Right lobe of liver (tissue), 6 donors: Measurements from ENCODE around the gene ARHGEF10L. TPM values are rescaled to one million over a fixed set of nuclear protein-coding genes. Genes with fewer than 3 reads are reported as not detected.
"Not testable (repeated sequence)": the region's sequence is repeated elsewhere in the genome, so short reads cannot be mapped to it uniquely, and the experiment has no call there.

Experiments used
- ATAC-seq, 4 donors: fragments of 200-7000 bp; cut with Tn5 transposase; one replicate each; pipeline ENCODE4 v1.9.1; 2020; ENCODE audit warnings: mild to moderate bottlenecking in 4 of 4, moderate library complexity in 4 of 4
- DNase-seq, 3 donors: peaks; one replicate each; pipeline ENCODE4 v3.0.0-alpha.2; 2020
- H3K27ac ChIP-seq, 3 donors: fragments of 200-600 bp; one replicate each; pipeline ENCODE4 v1.8.0; 2022
- H3K27me3 ChIP-seq, 2 donors: fragments of 200-600 bp; one replicate each; pipeline ENCODE4 v1.8.0; 2022
- H3K36me3 ChIP-seq, 4 donors: fragments of 200-600 bp; sonication (generic) in 1 of 4; one replicate each; pipeline versions ENCODE4 v1.5.1 to v1.8.0; 2017 to 2022; ENCODE audit warnings: control low read depth in 1 of 4
- H3K4me1 ChIP-seq, 4 donors: fragments of 200-600 bp; sonication (generic) in 1 of 4; one replicate each; pipeline versions ENCODE4 v1.5.1 to v1.8.0; 2017 to 2022; ENCODE audit warnings: control low read depth in 1 of 4
- H3K4me3 ChIP-seq, 3 donors: fragments of 200-600 bp; one replicate each; pipeline ENCODE4 v1.8.0; 2022
- H3K9me3 ChIP-seq, 4 donors: fragments of 200-600 bp; sonication (generic) in 1 of 4; one replicate each; pipeline versions ENCODE4 v1.5.1 to v1.8.0; 2017 to 2022; ENCODE audit warnings: control low read depth in 1 of 4
- POLR2A ChIP-seq: fragments of 450-650 bp; IDR thresholded peaks from one replicate; pipeline ENCODE4 v1.6.1; 2017; ENCODE audit warnings: antibody characterized with exemption, mild to moderate bottlenecking
- WGBS: methylation state at CpG from one replicate; pipeline ENCODE4 v1.1.6; 2018; ENCODE audit warnings: low coverage, low lambda C conversion rate; ENCODE audit not compliant: insufficient coverage; ENCODE audit errors: missing lambda C conversion rate; 5-methylcytosine and 5-hydroxymethylcytosine counted together
- intact Hi-C, 2 donors: fragments of 100-400 bp; cut with DNase I; formaldehyde crosslinking; loops; one replicate each; pipeline versions ENCODE4 v1.11.2 to v1.14.1; 2022
- long read RNA-seq: library from polyadenylated mRNA; unstranded; transcript quantifications from one replicate; pipeline ENCODE4 v2.0.0, GENCODE V29; 2019
- total RNA-seq, 6 experiments: library from RNA; depleted of rRNA in 2 of 6; stranded (reverse); fragments of >200 nt in 2 of 6; fragmentation: NEBNext Ultra II Directional in 3 of 6; extraction: Animal tissue kit (Norgen Biotek cat#: 25700) in 3 of 6; gene quantifications; one replicate each; pipeline versions ENCODE4 v1.1.0 to v1.2.4, GENCODE V29; 2016 to 2023
- TF ChIP-seq, protein P1 (sequence below), 4 donors: fragments of 200-600 bp in 3 of 4; fragments of 450-650 bp in 1 of 4; IDR thresholded peaks; one replicate each; pipeline versions ENCODE4 v1.5.1 to v1.8.0; 2016 to 2022; ENCODE audit warnings: antibody characterized with exemption in 4 of 4, mild to moderate bottlenecking in 2 of 4
- donor health status: DM: no; HTN: yes; CAD: no.
- donor health status: DM: no; HTN: no; CAD: no.
- donor health status: DM: no; HTN: no; CAD: no.
- donor health status: DM: no; HTN: yes; CAD: no.
- donor health status: DM: no; HTN: yes; CAD: no.

Gene ARHGEF10L
- total RNA-seq: 100 to 1,000 TPM in 2 of 6 experiments, 10 to 100 TPM in 4; 59.7 to 124 (median 87.4) TPM
- long read RNA-seq, partial matches to known transcripts: 6 of 12 reads
- long read RNA-seq, other reads (novel, unspliced or antisense): 5 of 12 reads

- H3K4me1 ChIP-seq: peaks cover 0 to 19% (median 0%) of the 10 kb centered on the region in 4 donors
- no peak for DNase-seq
- no peaks in the 10 kb centered on the region for H3K9me3 ChIP-seq
- H3K36me3 ChIP-seq: no peaks in the 10 kb centered on the region
- WGBS: no CpG with 5 or more reads among the region's 108 CpGs
- peak; percentile 24 to 53 (median 51) for ATAC-seq
- no peaks in the 10 kb centered on the region for H3K27me3 ChIP-seq
- intact Hi-C loops: no loop called here
- TF ChIP-seq, protein P1, sequence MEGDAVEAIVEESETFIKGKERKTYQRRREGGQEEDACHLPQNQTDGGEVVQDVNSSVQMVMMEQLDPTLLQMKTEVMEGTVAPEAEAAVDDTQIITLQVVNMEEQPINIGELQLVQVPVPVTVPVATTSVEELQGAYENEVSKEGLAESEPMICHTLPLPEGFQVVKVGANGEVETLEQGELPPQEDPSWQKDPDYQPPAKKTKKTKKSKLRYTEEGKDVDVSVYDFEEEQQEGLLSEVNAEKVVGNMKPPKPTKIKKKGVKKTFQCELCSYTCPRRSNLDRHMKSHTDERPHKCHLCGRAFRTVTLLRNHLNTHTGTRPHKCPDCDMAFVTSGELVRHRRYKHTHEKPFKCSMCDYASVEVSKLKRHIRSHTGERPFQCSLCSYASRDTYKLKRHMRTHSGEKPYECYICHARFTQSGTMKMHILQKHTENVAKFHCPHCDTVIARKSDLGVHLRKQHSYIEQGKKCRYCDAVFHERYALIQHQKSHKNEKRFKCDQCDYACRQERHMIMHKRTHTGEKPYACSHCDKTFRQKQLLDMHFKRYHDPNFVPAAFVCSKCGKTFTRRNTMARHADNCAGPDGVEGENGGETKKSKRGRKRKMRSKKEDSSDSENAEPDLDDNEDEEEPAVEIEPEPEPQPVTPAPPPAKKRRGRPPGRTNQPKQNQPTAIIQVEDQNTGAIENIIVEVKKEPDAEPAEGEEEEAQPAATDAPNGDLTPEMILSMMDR (IDR thresholded peaks at IDR 0.05): no peak
- TF ChIP-seq POLR2A: no peak
- peak within 1 kb of the TSS; percentile 66 to 80 (median 77) for H3K4me3 ChIP-seq
- H3K27ac ChIP-seq: peak within 1 kb of the TSS; percentile 76 to 84 (median 77)
Observed at GRCh38 chr1:17539477-17540254, at the start of gene ARHGEF10L. Gene ARHGEF10L (plus strand): TSS chr1:17539698. CDS start chr1:17580596, 40,898 bp downstream.

DNA sequence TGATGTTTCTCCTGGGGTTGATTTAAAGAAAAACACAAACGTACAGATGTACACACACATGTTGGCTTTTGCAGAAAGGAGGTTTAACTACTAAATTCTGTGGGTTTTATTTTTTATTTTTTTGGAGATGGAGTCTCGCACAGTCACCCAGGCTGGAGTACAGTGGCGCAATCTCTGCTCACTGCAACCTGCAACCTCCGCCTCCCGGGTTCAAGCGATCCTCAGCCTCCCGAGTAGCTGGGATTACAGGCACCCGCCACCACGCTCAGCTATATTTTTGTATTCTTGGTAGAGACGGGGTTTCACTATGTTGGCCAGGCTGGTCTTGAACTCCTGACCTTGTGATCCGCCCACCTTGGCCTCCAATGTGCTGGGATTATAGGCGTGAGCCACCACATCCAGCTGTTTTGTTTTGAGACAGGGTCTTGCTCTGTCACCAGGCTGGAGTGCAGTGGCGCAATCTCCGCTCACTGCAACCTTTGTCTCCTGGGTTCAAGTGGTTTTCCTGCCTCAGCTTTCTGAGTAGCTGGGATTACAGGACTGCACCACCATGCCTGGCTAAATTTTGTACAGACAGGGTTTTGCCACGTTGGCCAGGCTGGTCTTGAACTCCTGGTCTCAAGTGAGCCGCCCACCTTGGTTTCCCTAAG lies 49.6 kb upstream of the ARHGEF10L start:
- peak; percentile 10 to 64 (median 46) for ATAC-seq
- WGBS: 48% methylated on average over 13 of the region's 16 CpGs
- intact Hi-C loops, H3K4me3 ChIP-seq, H3K9me3 ChIP-seq, H3K27me3 ChIP-seq, H3K36me3 ChIP-seq, DNase-seq: not testable (repeated sequence)
- Histone ChIP-seq H3K4me1 (peaks cover 0 to 14% (median 0%) of the 10 kb centered on the region in 4 donors), H3K27ac (peak overlapping the region; percentile 13 to 80 (median 76))

- Histone ChIP-seq H3K4me1 (peaks cover 0 to 14% (median 0%) of the 10 kb centered on the region in 4 donors), H3K27ac (peak overlapping the region in 1 of 3 donors; percentile 80)
- H3K9me3 ChIP-seq, H3K27me3 ChIP-seq, H3K36me3 ChIP-seq, H3K4me3 ChIP-seq, intact Hi-C loops, ATAC-seq, DNase-seq: not testable (repeated sequence)
- 77% methylated on average over 6 of the region's 6 CpGs for WGBS
Observed at GRCh38 chr1:17490667-17491066, 48.8 kb upstream of the ARHGEF10L start.

- Histone ChIP-seq H3K4me1 (peaks cover 0 to 8% (median 0%) of the 10 kb centered on the region in 4 donors), H3K27ac (no peak overlapping the region), H3K36me3 (no peaks in the 10 kb centered on the region), H3K9me3 (no peaks in the 10 kb centered on the region), H3K27me3 (no peaks in the 10 kb centered on the region), H3K4me3 (no peak overlapping the region)
- WGBS: 0% methylated on average over 2 of the region's 5 CpGs
- intact Hi-C loops: no loop called here
- DNase-seq: peak; percentile 71 to 74 (median 74)
- peak; percentile 68 to 79 (median 75) for ATAC-seq
- TF ChIP-seq POLR2A: no peak
- TF ChIP-seq, protein P1 (IDR thresholded peaks at IDR 0.05): peak; percentile 78 to 94 (median 91)
Observed at GRCh38 chr1:17494114-17494729, 45.3 kb upstream of the ARHGEF10L start.

DNA sequence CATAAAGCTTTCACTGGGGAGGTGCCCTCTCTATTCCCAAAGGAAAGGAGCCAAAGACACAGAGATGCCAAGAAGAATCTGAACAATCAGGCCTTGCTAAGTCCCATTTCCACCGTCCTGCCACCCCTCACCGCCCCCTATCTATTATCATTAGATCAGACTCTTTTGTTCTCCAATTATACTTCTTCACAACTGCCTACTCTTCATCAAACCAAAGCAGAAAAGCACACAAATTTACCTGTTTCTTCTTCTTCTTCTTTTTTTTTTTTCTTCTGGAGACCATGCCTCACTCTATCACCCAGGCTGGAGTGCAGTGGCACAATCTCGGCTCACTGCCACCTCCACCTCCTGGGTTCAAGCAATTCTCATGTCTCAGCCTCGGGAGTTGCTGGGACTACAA lies 43.1 kb upstream of the ARHGEF10L start:
- no peak for ATAC-seq
- 83% methylated on average over 4 of the region's 4 CpGs for WGBS
- intact Hi-C loops: loop anchor here in 1 of 2 donors (5.0 kb wide), 1 partner anchor 111 kb away; no protein-coding TSS in a partner anchor

More for the DNA sequence above, 43.1 kb upstream of the ARHGEF10L start:
- no peaks in the 10 kb centered on the region for H3K4me1 ChIP-seq
- no peaks in the 10 kb centered on the region for H3K9me3 ChIP-seq
- no peak overlapping the region for H3K4me3 ChIP-seq
- no peaks in the 10 kb centered on the region for H3K36me3 ChIP-seq
- DNase-seq: no peak
- H3K27me3 ChIP-seq: no peaks in the 10 kb centered on the region
- no peak overlapping the region for H3K27ac ChIP-seq
- TF ChIP-seq, protein P1 (IDR thresholded peaks at IDR 0.05): no peak
- no peak for TF ChIP-seq POLR2A
